ENCODE data around the gene LINC00632.

Gene LINC00632

DNA sequence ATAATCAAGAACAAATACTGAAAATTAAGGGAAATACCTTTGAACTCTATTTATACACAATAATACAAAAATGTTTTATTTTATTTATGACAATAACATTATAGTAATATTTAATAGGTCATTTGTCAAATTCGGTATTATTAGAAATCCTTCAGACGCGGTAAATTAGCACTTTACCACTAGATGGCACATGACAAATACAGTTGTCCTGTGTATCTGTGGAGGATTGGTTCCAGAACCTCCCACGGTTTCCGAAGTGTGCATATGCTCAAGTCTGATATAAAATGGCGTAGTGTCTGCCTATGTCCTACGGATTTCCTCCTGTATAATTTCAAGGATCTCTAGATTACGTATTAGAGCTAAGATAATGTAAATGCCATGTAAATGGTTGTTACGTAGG lies 8.1 kb upstream of the LINC00632 start:
- DNase-seq (ENCODE audit: extremely low spot score) = no peak
- no peak for TF ChIP-seq CTCF (IDR thresholded peaks at IDR 0.05; ENCODE audit: control extremely low read depth, extremely low read depth, low read depth, missing control alignments)
- CTCF ChIA-PET = interaction anchor here (0.6 kb wide), 1 partner anchor 32 kb away, joined by 3 read pairs; no protein-coding TSS in a partner anchor
- POLR2A ChIA-PET = interaction anchor here (0.7 kb wide), 1 partner anchor 1569 kb away, joined by 5 read pairs; no protein-coding TSS in a partner anchor

GRCh38 chrX:140710710-140711109 lies 1.2 kb downstream of the LINC00632 start:
- ChIA-PET CTCF (no interaction called here), POLR2A (no interaction called here)
- TF ChIP-seq CTCF (IDR thresholded peaks at IDR 0.05; ENCODE audit: control extremely low read depth, extremely low read depth, low read depth, missing control alignments) = no peak
- no peak for DNase-seq (ENCODE audit: extremely low spot score)

GRCh38 chrX:140711894-140712293 lies 2.3 kb downstream of the LINC00632 start:
- ChIA-PET POLR2A (no interaction called here), CTCF (no interaction called here)
- TF ChIP-seq CTCF (IDR thresholded peaks at IDR 0.05; ENCODE audit: control extremely low read depth, extremely low read depth, low read depth, missing control alignments) = no peak
- no peak for DNase-seq (ENCODE audit: extremely low spot score)

- POLR2A ChIA-PET = no interaction called here
Observed at GRCh38 chrX:140712413-140713173, 3.0 kb downstream of the LINC00632 start.

GRCh38 chrX:140713174-140713539 lies 3.6 kb downstream of the LINC00632 start:
- no peak for TF ChIP-seq CTCF (IDR thresholded peaks at IDR 0.05; ENCODE audit: control extremely low read depth, extremely low read depth, low read depth, missing control alignments)
- no peak for DNase-seq (ENCODE audit: extremely low spot score)
- ChIA-PET CTCF (no interaction called here), POLR2A (no interaction called here)

More at GRCh38 chrX:140712413-140713173, 3.0 kb downstream of the LINC00632 start:
- CTCF ChIA-PET = no interaction called here
- no peak for DNase-seq (ENCODE audit: extremely low spot score)
- no peak for TF ChIP-seq CTCF (IDR thresholded peaks at IDR 0.05; ENCODE audit: control extremely low read depth, extremely low read depth, low read depth, missing control alignments)

DNA sequence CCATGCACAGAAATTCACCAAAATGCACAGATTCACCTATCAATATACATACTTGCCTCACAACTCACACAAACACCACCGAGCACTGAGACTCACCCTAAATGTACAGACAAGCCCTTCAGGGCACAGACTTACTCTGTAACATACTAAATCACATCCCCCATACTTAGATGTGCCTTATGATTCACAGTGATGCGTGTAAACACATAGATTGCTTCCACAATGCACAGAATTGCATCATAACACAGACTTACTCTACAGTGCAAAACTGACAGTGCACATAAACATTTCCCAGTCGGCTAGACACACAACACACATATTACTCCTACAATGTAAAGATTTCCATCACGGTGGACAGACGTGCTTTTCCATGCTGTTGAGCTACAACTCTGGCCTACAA lies 6.2 kb downstream of the LINC00632 start:
- POLR2A ChIA-PET = no interaction called here
- CTCF ChIA-PET = no interaction called here
- no peak for TF ChIP-seq CTCF (IDR thresholded peaks at IDR 0.05; ENCODE audit: control extremely low read depth, extremely low read depth, low read depth, missing control alignments)
- DNase-seq (ENCODE audit: extremely low spot score) = no peak
